ENCODE data around the gene FOXO1.

Gene FOXO1

GRCh38 chr13:40635315-40635995 is 31.0 kb downstream of the FOXO1 start:
- DNase-seq, result no peak

GRCh38 chr13:40632915-40633314 is 33.5 kb downstream of the FOXO1 start:
- no peak for DNase-seq

DNA sequence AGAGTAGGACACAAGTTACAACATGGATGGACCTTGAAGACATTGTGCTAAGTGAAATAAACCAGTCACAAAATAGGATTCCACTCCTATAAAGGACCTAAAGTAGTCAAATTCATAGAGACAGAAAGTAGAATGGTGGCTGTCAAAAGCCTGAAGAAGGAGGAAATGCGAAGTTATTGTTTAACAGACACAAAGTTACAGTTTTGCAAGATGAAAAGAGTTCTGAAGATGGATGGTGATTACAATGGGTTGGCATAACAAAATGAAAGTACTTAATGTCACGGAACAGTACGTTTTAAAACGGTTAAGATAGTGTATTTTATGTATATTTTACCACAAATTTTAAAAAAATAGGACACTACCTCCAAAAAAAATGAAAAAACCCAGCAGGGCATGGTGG is 34.8 kb downstream of the FOXO1 start:
- DNase-seq, result no peak

DNA sequence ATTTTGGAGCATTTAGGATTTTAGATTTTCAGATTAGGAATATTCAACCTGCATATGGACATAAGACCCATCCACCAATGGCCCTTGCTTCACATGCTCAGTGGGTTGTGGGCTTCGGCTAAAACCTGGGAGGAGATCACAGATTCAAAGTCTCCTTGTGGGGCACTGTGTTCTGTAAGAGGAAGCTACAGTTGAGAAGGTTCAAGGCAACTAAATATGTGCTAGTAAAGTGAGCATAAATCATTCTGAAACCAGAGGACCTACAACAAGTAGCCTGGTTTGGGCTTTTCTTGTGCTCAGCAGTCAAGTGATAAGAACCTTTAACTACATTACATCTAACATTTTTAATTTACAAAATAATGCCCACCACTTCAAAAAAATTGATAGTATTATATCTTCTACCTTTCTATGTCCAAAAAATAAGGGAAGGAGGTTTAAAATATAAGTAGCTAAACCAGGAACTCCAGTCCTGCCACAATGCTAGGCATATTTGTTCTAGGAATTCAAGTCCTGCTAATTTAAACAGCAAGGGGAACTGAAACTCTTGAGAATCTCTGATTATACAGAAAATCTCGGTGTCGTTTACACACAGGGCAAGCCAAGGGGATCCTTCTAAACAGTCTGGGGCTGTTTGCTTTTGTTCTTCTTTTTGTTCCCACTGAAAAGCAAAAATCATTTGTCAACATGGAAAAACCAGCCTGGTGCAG is 36.6 kb downstream of the FOXO1 start:
- DNase-seq, result no peak

DNA sequence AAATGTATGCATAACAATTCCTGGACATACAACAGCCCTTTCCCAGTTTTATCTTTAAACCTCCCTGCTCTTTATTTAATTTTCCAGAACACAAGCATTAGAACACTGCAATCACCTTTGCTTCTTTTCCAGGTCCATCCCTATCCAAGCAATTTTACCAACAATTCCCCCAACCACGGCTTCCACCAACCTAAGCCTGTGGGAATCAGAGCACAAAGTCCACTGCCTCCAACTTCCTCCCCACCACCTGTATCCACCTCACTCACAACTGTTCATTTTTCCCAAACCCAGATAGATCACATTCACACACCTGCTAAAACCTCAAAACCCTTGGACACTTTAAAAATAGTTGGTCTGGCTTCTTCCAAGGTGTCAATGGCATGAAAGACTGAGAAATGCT is 39.5 kb downstream of the FOXO1 start:
- no peak for DNase-seq

DNA sequence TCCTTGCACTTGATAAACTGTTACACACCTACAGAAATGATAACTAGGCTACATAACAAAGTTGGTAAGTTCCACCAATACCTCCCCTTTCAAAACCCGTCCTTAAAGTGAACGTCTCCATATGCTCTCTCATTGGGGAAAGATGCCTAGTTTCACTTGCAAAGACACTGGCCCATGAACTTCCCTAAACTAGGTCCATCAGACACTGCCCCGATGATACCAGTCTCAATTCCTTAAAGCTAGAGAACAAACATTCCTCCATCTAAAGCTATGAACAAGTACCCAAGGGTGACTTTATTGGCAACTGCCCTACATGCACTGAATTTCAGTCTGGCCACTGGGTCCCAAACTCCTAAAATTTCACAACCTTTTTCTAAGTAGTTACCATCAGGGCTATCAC is 39.9 kb downstream of the FOXO1 start:
- no peak for DNase-seq

GRCh38 chr13:40624986-40625385 is 41.5 kb downstream of the FOXO1 start:
- no peak for DNase-seq

GRCh38 chr13:40624383-40624782 is 42.1 kb downstream of the FOXO1 start:
- DNase-seq, result no peak

DNA sequence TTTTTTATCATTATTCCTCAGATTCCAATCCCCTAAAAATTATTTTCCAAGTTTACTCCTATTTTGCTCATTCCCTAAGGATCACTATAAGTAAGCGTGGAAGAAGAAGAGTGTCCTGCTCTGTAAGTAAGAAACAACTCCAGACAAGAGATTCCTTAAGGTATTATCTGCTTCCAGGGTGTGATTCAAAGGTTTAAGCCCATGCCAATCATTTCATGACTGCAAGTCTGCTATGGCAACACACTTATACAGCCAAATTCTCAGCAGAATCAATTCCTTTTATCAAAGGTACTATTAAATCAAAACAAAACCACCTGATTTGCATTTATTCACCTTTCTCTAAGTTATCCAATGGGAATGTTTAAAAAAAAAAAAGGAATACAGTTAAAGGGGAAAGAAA is 43.7 kb downstream of the FOXO1 start:
- DNase-seq, result no peak

DNA sequence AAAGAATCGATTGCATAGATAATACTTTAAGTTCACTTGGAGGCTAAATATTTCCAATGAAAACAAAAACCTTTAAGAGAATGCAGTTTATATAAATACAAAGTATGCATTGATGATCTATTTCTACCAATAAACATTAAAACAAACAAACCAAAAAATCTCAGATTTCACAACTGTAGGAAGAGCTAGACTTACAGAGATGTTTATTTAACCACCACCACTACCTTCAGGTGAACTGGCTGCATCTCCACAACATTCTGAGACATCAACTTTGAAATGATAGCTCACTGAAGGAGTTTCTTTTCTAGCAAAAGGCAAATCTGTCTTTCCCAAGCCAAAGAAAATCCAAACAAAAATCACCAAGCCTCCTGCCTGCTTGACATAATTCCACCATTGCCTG is 44.2 kb downstream of the FOXO1 start:
- no peak for DNase-seq

GRCh38 chr13:40619479-40619814 is 47.0 kb downstream of the FOXO1 start:
- DNase-seq, result no peak

DNA sequence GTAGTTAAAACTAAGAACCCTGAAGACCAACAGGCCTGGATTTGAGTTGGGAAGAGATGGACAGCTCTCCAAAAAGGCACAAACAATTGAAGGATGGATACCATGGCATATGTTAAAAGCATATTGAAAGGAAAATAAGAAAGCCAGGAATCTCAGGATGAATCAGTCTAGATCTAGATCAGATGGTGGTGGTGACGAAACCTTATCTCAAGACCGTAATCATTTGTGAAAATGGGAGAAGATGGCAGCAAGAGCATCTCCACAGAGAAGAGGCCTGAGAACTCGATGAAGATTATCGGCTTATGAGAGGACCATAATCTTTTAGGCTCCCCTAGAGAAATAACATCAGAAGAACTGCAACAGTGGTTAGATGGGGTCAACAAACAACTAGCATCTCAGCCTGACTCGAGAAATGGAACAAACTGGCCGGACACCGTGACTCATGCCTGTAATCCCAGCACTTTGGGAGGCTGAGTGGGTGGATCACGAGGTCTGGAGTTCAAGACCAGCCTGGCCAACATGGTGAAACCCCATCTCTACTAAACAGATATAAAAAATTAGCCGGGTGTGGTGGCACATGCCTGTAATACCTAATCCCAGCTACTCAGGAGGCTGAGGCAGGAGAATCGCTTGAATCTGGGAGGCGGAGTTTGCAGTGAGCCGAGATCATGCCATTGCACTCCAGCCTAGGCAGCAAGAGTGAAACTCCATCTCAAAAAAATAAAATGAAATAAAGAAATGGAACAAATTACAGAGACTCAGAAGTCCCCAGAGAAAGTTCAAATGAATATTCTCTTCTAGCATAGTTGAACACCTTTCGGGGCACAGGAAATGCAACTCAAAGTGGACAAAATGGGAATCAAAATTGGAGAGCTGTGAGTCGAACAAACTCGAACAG is 47.6 kb downstream of the FOXO1 start:
- DNase-seq, result no peak

- no peak for DNase-seq
Measured at GRCh38 chr13:40617801-40618356, 48.6 kb downstream of the FOXO1 start.

- DNase-seq, result no peak
Measured at GRCh38 chr13:40615619-40616018, 50.8 kb downstream of the FOXO1 start.

- no peak for DNase-seq
Measured at GRCh38 chr13:40613914-40614313, 52.5 kb downstream of the FOXO1 start.

DNA sequence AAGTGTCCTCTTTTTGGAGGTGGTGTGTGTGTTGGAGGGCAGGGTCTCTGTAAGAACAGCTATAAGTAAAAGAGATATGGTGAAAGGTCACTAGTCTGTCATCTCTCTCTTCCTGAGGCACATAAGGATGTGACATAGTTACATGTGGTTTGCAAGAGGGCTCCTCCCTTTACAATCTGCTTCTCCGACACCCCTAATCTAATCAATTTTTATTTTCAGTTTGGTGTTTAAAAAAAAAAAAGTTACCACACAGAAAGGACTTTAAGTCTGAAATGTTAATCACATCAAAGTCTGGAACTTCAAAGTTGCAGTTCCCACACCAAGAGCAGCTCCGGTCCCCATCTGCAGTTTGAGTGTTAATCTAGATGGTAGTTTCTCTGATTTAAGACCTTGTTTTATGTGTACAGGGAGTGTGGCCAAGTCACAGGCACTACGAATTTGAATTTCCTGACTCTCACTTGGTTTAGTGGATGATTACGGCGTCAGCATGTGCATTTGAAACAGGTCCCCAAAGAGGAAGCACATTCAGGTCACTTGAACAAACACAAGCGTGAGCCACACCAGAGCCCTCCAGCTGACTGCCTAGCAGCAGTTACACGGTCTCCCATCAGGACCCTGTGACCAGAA is 53.1 kb downstream of the FOXO1 start:
- peak; percentile 71 to 78 for DNase-seq

- no peak for DNase-seq
Measured at GRCh38 chr13:40612041-40612440, 54.4 kb downstream of the FOXO1 start.

GRCh38 chr13:40611635-40612034 is 54.8 kb downstream of the FOXO1 start:
- DNase-seq, result no peak

GRCh38 chr13:40611004-40611403 is 55.4 kb downstream of the FOXO1 start:
- DNase-seq, result no peak

DNA sequence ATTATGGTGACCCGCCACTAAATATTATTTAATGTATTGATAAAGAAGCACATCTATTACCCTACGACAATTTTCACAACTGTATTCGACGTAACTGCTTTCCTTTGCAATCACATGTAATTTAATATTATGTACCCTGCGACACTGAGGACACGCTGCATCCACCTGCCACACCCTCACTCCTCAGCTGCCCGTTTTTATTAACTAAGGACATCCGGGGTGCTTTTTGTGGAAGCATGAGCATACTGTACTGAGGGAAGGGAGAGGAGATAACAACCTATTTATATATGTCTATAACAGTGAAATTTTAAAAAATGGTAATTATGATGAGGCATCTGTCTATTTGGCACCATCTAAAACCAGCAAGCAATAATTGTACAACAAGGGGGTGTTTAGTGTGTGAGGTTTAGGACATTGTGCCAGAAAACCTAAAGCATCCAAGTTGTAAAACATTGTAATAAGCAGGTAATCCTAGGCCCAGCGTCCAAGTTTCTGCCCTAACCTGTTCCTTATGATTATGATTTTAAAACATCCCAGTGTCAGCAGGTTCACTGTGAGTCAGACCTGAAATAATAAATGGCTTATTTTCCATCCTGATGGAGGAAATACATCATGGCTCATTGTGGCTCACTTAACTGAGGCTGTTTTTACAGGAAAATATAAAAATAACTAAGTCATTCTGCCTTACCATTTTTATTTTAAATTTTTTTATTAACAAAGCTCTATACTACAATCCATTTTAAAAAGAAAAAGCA is 56.3 kb downstream of the FOXO1 start:
- DNase-seq, result no peak

DNA sequence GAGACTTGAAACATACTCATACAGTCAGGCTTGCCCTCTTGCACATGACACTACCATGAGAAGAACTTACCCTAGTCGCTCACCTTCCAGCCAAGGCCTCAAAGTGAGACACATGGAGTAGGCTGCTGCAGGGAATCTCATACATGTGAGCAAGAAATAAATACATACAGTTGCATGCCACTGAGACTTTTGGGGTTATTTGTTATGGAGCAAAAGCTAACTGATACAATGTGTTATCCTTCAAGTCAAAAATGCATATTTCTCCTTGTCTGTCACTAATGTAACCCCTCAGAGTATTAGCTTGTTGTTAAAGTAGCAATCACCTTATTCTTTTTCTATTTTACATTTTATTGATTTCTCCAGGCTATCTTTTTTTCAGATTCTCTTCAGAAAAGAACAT is 58.1 kb downstream of the FOXO1 start:
- DNase-seq, result no peak

GRCh38 chr13:40605573-40605972 is 60.9 kb downstream of the FOXO1 start:
- DNase-seq, result no peak

Measured in CD4-positive, alpha-beta T cell treated with Interleukin-1 beta for 1 hour (primary cell).